NCI-H82 treated with DMSO at 0.1 percent for 48 hours (cell line): Measurements from ENCODE around the gene ZNF792.
"Not testable (repeated sequence)": the region's sequence is repeated elsewhere in the genome, so short reads cannot be mapped to it uniquely, and the experiment has no call there.

Experiments used
- DNase-seq: peaks from one replicate; lab custom pipeline; 2025; ENCODE audit not compliant: unreplicated experiment; lab: John Stamatoyannopoulos, UW

ZNF792 gene

GRCh38 chr19:34998777-34999497, 34.9 kb upstream of the ZNF792 start:
- DNase-seq: no peak

GRCh38 chr19:34998224-34998623, 34.2 kb upstream of the ZNF792 start:
- DNase-seq: not testable (repeated sequence)

GRCh38 chr19:34997071-34997617, 33.1 kb upstream of the ZNF792 start:
- DNase-seq: no peak

GRCh38 chr19:34995551-34995950, 31.5 kb upstream of the ZNF792 start:
- DNase-seq: no peak

- no peak for DNase-seq
Observed at GRCh38 chr19:34994643-34995541, 30.9 kb upstream of the ZNF792 start.

- DNase-seq: no peak
Observed at GRCh38 chr19:34994286-34994642, 30.2 kb upstream of the ZNF792 start.

GRCh38 chr19:34992582-34992981, 28.6 kb upstream of the ZNF792 start:
- DNase-seq: not testable (repeated sequence)

GRCh38 chr19:34991542-34992333, 27.7 kb upstream of the ZNF792 start:
- DNase-seq: no peak

- no peak for DNase-seq
Observed at GRCh38 chr19:34990578-34991192, 26.7 kb upstream of the ZNF792 start.

- DNase-seq: no peak
Observed at GRCh38 chr19:34989298-34989697, 25.3 kb upstream of the ZNF792 start.

GRCh38 chr19:34988119-34988518, 24.1 kb upstream of the ZNF792 start:
- no peak for DNase-seq

- DNase-seq: no peak
Observed at GRCh38 chr19:34985249-34986022, 21.4 kb upstream of the ZNF792 start.

GRCh38 chr19:34984287-34984686, 20.3 kb upstream of the ZNF792 start:
- no peak for DNase-seq

- no peak for DNase-seq
Observed at GRCh38 chr19:34983786-34984185, 19.8 kb upstream of the ZNF792 start.

GRCh38 chr19:34982275-34982674, 18.2 kb upstream of the ZNF792 start:
- no peak for DNase-seq

GRCh38 chr19:34979819-34980640, 16.0 kb upstream of the ZNF792 start:
- DNase-seq: no peak

GRCh38 chr19:34976611-34977010, 12.6 kb upstream of the ZNF792 start:
- DNase-seq: no peak

GRCh38 chr19:34975056-34975455, 11.0 kb upstream of the ZNF792 start:
- no peak for DNase-seq

GRCh38 chr19:34974646-34975045, 10.6 kb upstream of the ZNF792 start:
- no peak for DNase-seq
